Ishikawa (cell line): ENCODE measurements around the gene STAT6.

Experiments used
- CREB1 ChIP-seq: IDR thresholded peaks from 2 replicates; pipeline ENCODE4 v1.6.1; 2012; ENCODE audit warnings: low read depth
- EP300 ChIP-seq: IDR thresholded peaks from 2 replicates; pipeline ENCODE4 v1.6.1; 2012; ENCODE audit warnings: borderline replicate concordance
- MAX ChIP-seq: IDR thresholded peaks from 2 replicates; pipeline ENCODE4 v1.6.1; 2012
- TAF1 ChIP-seq: IDR thresholded peaks from 2 replicates; pipeline ENCODE4 v1.6.1; 2012; ENCODE audit warnings: low read depth, mild to moderate bottlenecking
- YY1 ChIP-seq: IDR thresholded peaks from 2 replicates; pipeline ENCODE4 v1.6.1; 2012; ENCODE audit warnings: low read depth
- ZBTB7A ChIP-seq: IDR thresholded peaks from 2 replicates; pipeline ENCODE4 v1.6.1; 2012; ENCODE audit warnings: low read depth

- no peak for TF ChIP-seq YY1
- TF ChIP-seq MAX, result no peak
- TF ChIP-seq EP300, result no peak
- TF ChIP-seq TAF1, result no peak
- TF ChIP-seq ZBTB7A, result no peak
- TF ChIP-seq CREB1, result no peak
Observed at GRCh38 chr12:57153415-57153997, 42.3 kb upstream of the STAT6 start.
